Mucosa of descending colon (tissue), 3 donors: Measurements from ENCODE around the gene PRXL2A. TPM values are rescaled to one million over a fixed set of nuclear protein-coding genes. Genes with fewer than 3 reads are reported as not detected.
A peak's percentile ranks its signal among the peaks of the same experiment; 100 is the strongest.

Source experiments
- ATAC-seq: fragments of 200-7000 bp; cut with Tn5 transposase; one replicate; pipeline ENCODE4 v1.9.1; 2020; ENCODE audit warnings: mild to moderate bottlenecking, moderate library complexity
- DNase-seq, 3 donors: peaks; one replicate each; pipeline ENCODE4 v3.0.0-alpha.2; 2020
- H3K36me3 ChIP-seq: fragments of 200-600 bp; one replicate; pipeline ENCODE4 v1.8.0; 2021; ENCODE audit warnings: low read depth, mild to moderate bottlenecking
- H3K4me1 ChIP-seq: fragments of 200-600 bp; one replicate; pipeline ENCODE4 v1.8.0; 2021; ENCODE audit warnings: low read depth, mild to moderate bottlenecking
- H3K4me3 ChIP-seq: fragments of 200-600 bp; one replicate; pipeline ENCODE4 v1.8.0; 2021; ENCODE audit warnings: mild to moderate bottlenecking
- H3K9me3 ChIP-seq: fragments of 200-600 bp; one replicate; pipeline ENCODE4 v1.8.0; 2021; ENCODE audit warnings: mild to moderate bottlenecking
- CTCF ChIP-seq: fragments of 200-600 bp; IDR thresholded peaks from one replicate; pipeline ENCODE4 v1.8.0; 2022; ENCODE audit warnings: antibody characterized with exemption, mild to moderate bottlenecking
- intact Hi-C, 2 donors: fragments of 100-400 bp; cut with DNase I in 1 of 2; cut with micrococcal nuclease in 1 of 2; formaldehyde crosslinking; loops; one replicate each; pipeline versions ENCODE4 v1.11.0 to v1.11.1; 2022; cut with DNase I, micrococcal nuclease
- total RNA-seq, 3 donors: library from RNA; stranded (reverse); fragmentation: NEBNext Ultra II Directional in 2 of 3; extraction: Animal tissue kit (Norgen Biotek cat#: 25700) in 2 of 3; gene quantifications; one replicate each; pipeline versions ENCODE4 v1.2.1 to v1.2.4, GENCODE V29; 2021 to 2023
- donor health status: DM: no; HTN: no; CAD: no; lungs with moderate emphysema.
- donor health status: DM: no; HTN: no; CAD: no.
- donor health status: DM: no; HTN: yes; CAD: no.

Gene PRXL2A
- total RNA-seq, 3 donors from 2014 or later: 95.2 to 123 (median 95.8) TPM

- no peak for TF ChIP-seq CTCF
- no peaks in the 10 kb centered on the region for H3K4me1 ChIP-seq
- DNase-seq (peak in 1 of 3 donors; percentile 5), ATAC-seq (no peak)
- intact Hi-C loops: no loop called here
- no peaks in the 10 kb centered on the region for H3K36me3 ChIP-seq
- H3K4me3 ChIP-seq: no peak overlapping the region
- no peaks in the 10 kb centered on the region for H3K9me3 ChIP-seq
These were observed 34.8 kb upstream of the PRXL2A start for GRCh38 chr10:80373502-80373901.

GRCh38 chr10:80379701-80380100, 28.6 kb upstream of the PRXL2A start:
- Histone ChIP-seq H3K4me3 (no peak overlapping the region), H3K36me3 (no peaks in the 10 kb centered on the region), H3K9me3 (no peaks in the 10 kb centered on the region), H3K4me1 (no peaks in the 10 kb centered on the region)
- no peak for TF ChIP-seq CTCF
- ATAC-seq (no peak), DNase-seq (no peak)
- intact Hi-C loops: loop anchor here in 1 of 2 donors (10.0 kb wide), 1 partner anchor 55 kb away; no protein-coding TSS in a partner anchor

GRCh38 chr10:80380185-80380584, 28.2 kb upstream of the PRXL2A start:
- no peak for DNase-seq
- H3K9me3 ChIP-seq: no peaks in the 10 kb centered on the region
- H3K4me1 ChIP-seq: no peaks in the 10 kb centered on the region
- ATAC-seq: no peak
- intact Hi-C loops: loop anchor here in 1 of 2 donors (10.0 kb wide), 1 partner anchor 55 kb away; no protein-coding TSS in a partner anchor
- no peak for TF ChIP-seq CTCF
- H3K4me3 ChIP-seq: no peak overlapping the region
- H3K36me3 ChIP-seq: no peaks in the 10 kb centered on the region

GRCh38 chr10:80382989-80383388, 25.4 kb upstream of the PRXL2A start:
- H3K4me3 ChIP-seq: no peak overlapping the region
- peak; percentile 44 for ATAC-seq
- H3K9me3 ChIP-seq: no peaks in the 10 kb centered on the region
- no peaks in the 10 kb centered on the region for H3K4me1 ChIP-seq
- peak in 2 of 3 donors; percentile 36 to 49 for DNase-seq
- peak; percentile 34 for TF ChIP-seq CTCF
- intact Hi-C loops: loop anchor here in 1 of 2 donors (10.0 kb wide), 1 partner anchor 52 kb away; no protein-coding TSS in a partner anchor
- no peaks in the 10 kb centered on the region for H3K36me3 ChIP-seq

- no peaks in the 10 kb centered on the region for H3K4me1 ChIP-seq
- no peaks in the 10 kb centered on the region for H3K9me3 ChIP-seq
- ATAC-seq (no peak), DNase-seq (no peak)
- H3K4me3 ChIP-seq: no peak overlapping the region
- H3K36me3 ChIP-seq: no peaks in the 10 kb centered on the region
- intact Hi-C loops: no loop called here
- TF ChIP-seq CTCF: no peak
These were observed 17.6 kb upstream of the PRXL2A start for GRCh38 chr10:80390740-80391139.

- DNase-seq (no peak), ATAC-seq (no peak)
- intact Hi-C loops: no loop called here
- H3K9me3 ChIP-seq: no peaks in the 10 kb centered on the region
- no peak for TF ChIP-seq CTCF
- H3K36me3 ChIP-seq: no peaks in the 10 kb centered on the region
- H3K4me3 ChIP-seq: no peak overlapping the region
- H3K4me1 ChIP-seq: no peaks in the 10 kb centered on the region
These were observed 16.1 kb upstream of the PRXL2A start for GRCh38 chr10:80392250-80392649.
